Mesenteric fat pad (tissue), 1 donor: Measurements from ENCODE around the gene SPTLC2. TPM values are rescaled to one million over a fixed set of nuclear protein-coding genes. Genes with fewer than 3 reads are reported as not detected.
"Not testable (repeated sequence)": the region's sequence is repeated elsewhere in the genome, so short reads cannot be mapped to it uniquely, and the experiment has no call there.

Experiments
- DNase-seq: peaks from one replicate; pipeline ENCODE4 v3.0.0-alpha.2; 2020; ENCODE audit warnings: low spot score
- total RNA-seq: library from RNA; stranded (reverse); fragmentation: NEBNext Ultra II Directional; extraction: Animal tissue kit (Norgen Biotek cat#: 25700); gene quantifications from one replicate; pipeline ENCODE4 v1.2.1, GENCODE V29; 2021
- donor health status: DM: yes; HTN: yes; CAD: no.

The SPTLC2 gene
- total RNA-seq, 1 donor from 2014 or later: 75.2 TPM

- no peak for DNase-seq
Observed at GRCh38 chr14:77554816-77555599, 61.4 kb downstream of the SPTLC2 start.

DNA sequence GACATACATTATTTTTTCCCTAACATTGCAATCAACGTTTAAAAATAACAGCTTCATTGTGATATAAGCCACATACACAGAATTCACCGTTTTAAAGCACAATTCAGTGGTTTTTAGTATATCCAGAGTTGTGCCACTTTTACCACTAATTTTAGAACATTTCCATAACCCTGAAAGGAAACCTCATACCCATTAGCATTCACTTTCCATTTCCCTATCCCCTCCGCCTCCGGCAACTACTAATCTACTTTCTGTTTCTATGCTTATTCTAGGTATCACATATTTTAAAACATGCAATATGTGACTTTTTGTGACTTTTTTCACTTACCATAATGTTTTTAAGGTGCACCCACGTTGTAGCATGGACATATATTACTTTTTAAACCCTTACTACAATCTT lies 62.2 kb downstream of the SPTLC2 start:
- DNase-seq: no peak

DNA sequence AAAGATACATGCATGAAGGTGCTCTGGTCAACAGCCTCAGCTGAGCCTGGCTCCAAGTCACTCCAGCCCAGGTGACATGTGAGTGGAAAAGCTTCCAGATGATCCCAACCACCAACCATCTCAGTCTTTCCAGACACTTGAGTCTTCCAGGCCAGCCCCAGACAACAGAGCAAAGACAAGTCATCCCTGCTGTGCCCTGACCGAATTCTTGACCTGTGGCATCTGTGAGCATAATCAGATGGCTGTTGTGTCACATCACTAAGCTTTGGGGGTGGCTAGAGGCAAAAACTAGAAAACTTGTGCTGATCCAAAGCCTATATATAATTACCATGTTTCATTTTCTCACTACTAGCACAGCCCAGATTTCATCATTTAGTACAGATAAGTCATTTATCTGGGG lies 67.0 kb downstream of the SPTLC2 start:
- no peak for DNase-seq

DNA sequence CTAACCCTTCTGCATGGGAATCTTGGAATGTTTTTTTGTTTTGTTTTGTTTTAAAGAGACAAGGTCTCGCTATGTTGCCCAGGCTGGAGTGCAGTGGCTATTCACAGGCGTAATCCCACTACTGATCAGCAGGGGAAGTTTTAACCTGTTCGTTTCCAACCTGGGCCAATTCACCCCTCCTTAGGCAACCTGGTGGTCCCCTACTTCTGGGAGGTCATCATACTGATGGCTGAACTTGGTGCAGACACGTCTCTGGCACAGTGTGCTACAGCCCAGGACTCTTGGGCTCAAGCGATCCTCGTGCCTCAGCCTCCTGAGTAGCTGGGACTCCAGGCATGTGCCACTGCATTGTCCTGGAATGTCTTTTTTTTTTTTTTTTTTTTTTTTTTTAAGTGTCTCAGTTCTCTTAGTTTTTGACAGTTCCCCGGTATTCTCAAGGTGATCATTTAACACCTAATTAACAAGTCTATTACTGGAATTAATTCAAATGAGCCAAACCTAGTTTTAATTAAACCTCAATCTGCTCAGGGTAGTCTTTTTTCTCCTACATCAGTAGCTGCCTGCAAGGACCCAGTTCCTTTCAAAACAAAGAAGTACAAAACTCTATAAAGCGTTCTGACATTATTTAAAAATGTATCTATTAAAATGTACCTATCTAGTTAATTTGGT lies 68.8 kb downstream of the SPTLC2 start:
- no peak for DNase-seq

GRCh38 chr14:77545171-77545570 lies 71.3 kb downstream of the SPTLC2 start:
- not testable (repeated sequence) for DNase-seq

DNA sequence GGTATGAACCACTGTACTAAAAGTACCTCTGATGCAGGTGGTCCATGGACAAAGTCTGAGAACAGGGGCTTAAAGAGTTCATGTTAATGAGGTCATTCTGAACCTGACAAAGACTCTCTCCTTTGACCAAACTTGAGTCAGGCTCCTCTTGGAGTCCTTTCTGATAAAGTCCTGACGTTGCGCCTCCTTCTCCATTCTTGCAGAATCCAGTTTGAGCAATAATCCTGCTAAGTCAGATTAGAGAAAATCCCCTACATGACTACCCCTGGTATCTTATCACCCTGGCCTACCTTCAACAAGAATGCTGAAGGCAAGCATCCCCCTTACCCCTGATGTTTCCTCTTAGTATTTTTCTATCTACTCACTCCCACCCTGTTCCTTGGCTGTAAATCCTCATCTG lies 71.9 kb downstream of the SPTLC2 start:
- no peak for DNase-seq

DNA sequence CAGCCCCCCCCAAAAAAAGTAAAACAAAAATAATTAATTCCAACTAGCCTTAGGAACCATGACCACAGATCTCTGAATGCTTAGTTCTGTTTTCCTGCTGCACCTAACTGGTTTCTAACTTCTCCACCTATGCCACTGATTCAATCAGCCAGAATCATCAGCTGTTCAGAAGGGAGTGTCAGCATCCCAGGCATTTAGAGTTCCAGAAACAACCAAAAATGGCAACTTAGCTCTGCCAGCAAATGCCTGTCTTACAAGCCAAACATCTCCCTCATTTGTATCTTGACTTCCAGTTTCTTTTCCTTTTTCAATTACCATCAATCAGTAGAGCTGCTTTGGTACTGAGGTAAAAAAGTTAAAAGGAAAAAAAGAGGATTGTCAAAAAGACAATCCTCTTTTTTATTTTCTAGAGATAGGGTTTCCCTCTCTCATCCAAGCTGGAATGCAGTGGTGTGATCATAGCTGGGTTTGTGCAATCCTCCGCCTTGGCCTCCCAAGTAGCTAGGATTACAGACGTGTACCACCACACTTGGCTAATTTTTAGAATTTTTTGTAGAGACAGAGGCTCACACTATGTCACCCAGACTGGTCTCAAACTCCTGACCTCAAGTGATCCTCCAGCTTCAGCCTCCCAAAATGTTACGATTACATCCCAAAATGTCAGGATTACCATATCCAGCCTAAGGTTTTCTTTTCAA lies 72.7 kb downstream of the SPTLC2 start:
- DNase-seq: no peak

GRCh38 chr14:77543240-77543551 lies 73.2 kb downstream of the SPTLC2 start:
- no peak for DNase-seq

GRCh38 chr14:77542421-77543239 lies 73.8 kb downstream of the SPTLC2 start:
- DNase-seq: no peak

- DNase-seq: no peak
Observed at GRCh38 chr14:77541905-77542304, 74.5 kb downstream of the SPTLC2 start.

DNA sequence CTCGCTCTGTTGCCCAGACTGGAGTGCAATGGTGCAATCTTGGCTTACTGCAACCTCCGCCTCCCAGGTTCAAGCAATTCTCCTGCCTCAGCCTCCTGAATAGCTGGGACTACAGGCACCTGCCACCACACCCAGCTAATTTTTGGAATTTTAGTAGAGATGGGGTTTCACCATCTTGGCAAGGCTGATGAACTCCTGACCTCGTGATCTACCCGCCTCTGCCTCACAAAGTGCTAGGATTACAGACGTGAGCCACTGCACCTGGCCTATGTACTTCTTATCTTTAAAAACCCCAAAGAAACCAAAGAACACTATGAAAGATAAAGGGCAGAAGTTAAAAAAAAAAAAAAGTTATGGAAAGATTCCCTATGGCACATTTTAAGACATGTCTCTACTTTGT lies 79.5 kb downstream of the SPTLC2 start:
- DNase-seq: not testable (repeated sequence)

- DNase-seq: no peak
Observed at GRCh38 chr14:77531071-77531470, 85.4 kb downstream of the SPTLC2 start.

DNA sequence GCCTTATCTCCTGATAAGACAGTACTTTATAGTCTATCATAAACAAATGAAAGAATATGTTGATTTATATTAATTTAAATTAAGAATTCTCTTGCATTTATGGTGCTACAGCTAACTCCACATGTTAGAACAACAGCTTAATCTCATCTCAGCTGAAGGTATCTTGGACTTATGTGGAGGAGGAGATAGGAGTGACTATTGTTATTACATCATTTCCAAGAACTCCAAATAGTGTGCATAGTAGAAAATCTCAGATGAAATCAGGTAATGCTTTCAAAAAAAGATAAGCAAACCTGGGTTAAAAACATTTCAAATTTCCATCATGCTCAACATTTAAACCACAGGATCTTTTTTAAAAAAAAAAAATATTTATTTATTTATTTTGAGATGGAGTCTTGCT lies 86.5 kb downstream of the SPTLC2 start:
- no peak for DNase-seq

GRCh38 chr14:77529213-77529612 lies 87.2 kb downstream of the SPTLC2 start:
- no peak for DNase-seq

DNA sequence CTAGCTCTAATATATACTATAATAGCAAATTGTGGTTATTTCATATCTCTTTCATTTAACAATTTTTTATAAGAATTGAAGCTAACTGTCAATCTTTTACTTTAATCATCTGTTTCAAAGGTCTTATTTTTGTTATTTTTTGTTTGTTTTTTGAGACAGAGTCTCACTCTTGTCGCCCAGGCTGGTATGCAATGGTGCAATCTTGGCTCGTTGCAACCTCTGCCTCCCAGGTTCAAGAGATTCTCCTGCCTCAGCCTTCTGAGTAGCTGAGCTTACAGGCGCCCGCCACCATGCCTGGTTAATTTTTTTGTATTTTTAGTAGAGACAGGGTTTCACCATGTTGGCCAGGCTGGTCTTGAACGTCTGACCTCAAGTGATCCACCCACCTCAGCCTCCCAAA lies 87.7 kb downstream of the SPTLC2 start:
- not testable (repeated sequence) for DNase-seq

GRCh38 chr14:77526266-77526665 lies 90.2 kb downstream of the SPTLC2 start:
- no peak for DNase-seq

- DNase-seq: no peak
Observed at GRCh38 chr14:77524536-77524935, 91.9 kb downstream of the SPTLC2 start.

DNA sequence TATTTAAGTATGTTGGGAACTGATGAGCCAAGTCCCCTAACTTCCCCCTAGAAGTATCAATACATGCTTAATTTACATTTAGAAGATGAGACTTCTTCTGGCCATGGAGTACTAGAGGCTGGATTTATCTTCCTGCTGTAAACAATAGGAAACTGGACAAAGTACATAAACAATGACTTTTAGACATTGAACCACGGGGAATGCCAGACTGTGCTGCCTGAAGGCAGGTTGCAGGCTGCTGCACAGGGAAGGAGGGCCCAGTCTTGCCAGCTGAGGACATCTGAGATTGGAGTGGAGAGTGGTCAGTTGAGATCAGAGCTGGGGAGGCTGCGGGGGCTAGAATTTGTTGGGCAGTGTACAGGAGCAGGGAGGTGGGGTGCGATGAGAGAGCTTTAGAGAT lies 93.3 kb downstream of the SPTLC2 start:
- no peak for DNase-seq

GRCh38 chr14:77520555-77520954 lies 95.9 kb downstream of the SPTLC2 start:
- no peak for DNase-seq

DNA sequence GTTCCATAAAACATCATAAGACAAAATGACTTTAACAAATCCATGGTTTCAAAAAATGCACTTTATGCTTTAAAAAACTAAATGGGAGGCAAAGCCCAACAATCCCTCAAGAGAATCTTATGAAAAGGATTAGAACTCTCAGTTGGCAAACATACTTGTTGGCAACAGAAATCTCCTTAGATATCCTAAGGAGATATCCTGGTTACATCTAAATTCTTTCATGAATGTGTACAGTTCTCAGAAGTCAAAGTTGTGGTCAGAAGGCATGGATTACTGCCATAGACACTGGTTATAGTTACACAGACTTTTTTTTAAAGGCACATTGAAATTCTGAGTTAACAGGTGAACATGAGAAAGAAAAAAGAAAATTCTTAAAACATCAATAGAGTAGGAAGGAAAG lies 100.3 kb downstream of the SPTLC2 start:
- no peak for DNase-seq

DNA sequence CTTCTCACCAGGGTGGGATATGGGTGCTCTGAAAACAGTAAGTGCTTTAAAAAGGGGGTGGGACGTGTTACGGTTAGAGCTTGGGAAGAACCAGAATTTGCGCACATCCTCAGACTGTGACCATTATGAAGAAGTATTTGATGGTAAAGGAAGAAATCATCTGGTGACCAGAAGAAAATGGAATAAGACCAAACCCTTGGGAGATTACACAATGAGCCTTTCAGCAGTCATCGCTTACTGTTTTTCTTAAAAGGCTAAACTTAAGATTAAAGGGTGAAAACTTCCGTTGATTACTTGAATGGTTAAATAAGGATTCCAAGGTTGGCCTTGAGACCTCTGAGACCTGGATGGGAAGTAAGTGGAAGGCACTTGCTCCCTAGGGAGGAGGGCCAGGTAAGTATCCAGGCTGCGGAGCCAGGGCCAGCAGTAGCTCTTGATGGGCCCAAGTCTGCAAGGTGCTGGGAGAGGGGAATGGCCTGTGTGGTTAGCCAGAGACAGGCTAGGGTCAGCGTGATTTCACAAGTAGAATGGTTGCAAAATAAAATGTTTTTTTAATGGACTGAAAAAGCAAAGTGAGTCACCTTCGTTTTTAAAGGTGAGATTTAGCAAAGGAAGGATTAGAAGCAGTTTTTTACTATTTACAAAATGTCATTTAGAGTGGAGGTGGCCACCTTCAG lies 104.8 kb downstream of the SPTLC2 start:
- no peak for DNase-seq
